CD14-positive monocyte (primary cell): ENCODE data around the gene MYOM3. TPM values are rescaled to one million over a fixed set of nuclear protein-coding genes. Genes with fewer than 3 reads are reported as not detected.
A peak's percentile ranks its signal among the peaks of the same experiment; 100 is the strongest.

Experiments used
- DNase-seq, 3 donors: peaks; one replicate each; pipeline ENCODE4 v3.0.0-alpha.2; 2011 to 2022
- H2AFZ ChIP-seq: 2 replicates; pipeline ENCODE4 v1.6.0; 2012; ENCODE audit warnings: mild to moderate bottlenecking, low read depth, low read length, inconsistent platforms; ENCODE audit not compliant: insufficient read depth, poor library complexity, severe bottlenecking
- H3K27ac ChIP-seq, 2 donors: 1 replicate in 1 of 2; 2 replicates in 1 of 2; pipeline ENCODE4 v1.5.1; 2012 to 2013; ENCODE audit warnings: low read length in 2 of 2, control low read depth in 1 of 2, inconsistent platforms in 1 of 2, low read depth in 1 of 2, mild to moderate bottlenecking in 1 of 2
- H3K27me3 ChIP-seq, 2 donors: one replicate each; pipeline versions ENCODE4 v1.6.0 to v1.6.1; 2011 to 2013; ENCODE audit warnings: low read length in 2 of 2; ENCODE audit not compliant: control insufficient read depth in 2 of 2, insufficient read depth in 2 of 2
- H3K36me3 ChIP-seq, 2 donors: replicated peaks in 1 of 2; 1 replicate in 1 of 2; 2 replicates in 1 of 2; pipeline versions ENCODE4 v1.5.1 to v1.6.1; 2012 to 2013; ENCODE audit warnings: low read length in 2 of 2, control low read depth in 1 of 2, inconsistent platforms in 1 of 2, mild to moderate bottlenecking in 1 of 2; ENCODE audit not compliant: insufficient read depth in 2 of 2, control insufficient read depth in 1 of 2
- H3K4me1 ChIP-seq, 2 donors: 1 replicate in 1 of 2; 2 replicates in 1 of 2; pipeline versions ENCODE4 v1.5.1 to v1.6.1; 2012 to 2013; ENCODE audit warnings: low read length in 2 of 2, control low read depth in 1 of 2, inconsistent platforms in 1 of 2, mild to moderate bottlenecking in 1 of 2, moderate library complexity in 1 of 2; ENCODE audit not compliant: insufficient read depth in 2 of 2, control insufficient read depth in 1 of 2
- H3K4me2 ChIP-seq: replicated peaks from 2 replicates; pipeline ENCODE3; 2012; ENCODE audit warnings: low read length, moderate library complexity, mild to moderate bottlenecking; ENCODE audit not compliant: poor library complexity, severe bottlenecking; ENCODE audit errors: extremely low read depth
- H3K4me3 ChIP-seq, 3 experiments: fragments of 200-600 bp in 1 of 3; sonication (generic) in 1 of 3; replicated peaks in 1 of 3; 1 replicate in 2 of 3; 2 replicates in 1 of 3; pipeline ENCODE4 v1.5.1; 2011 to 2013; ENCODE audit warnings: low read length in 3 of 3, mild to moderate bottlenecking in 3 of 3, control low read depth in 2 of 3, low read depth in 2 of 3, inconsistent platforms in 1 of 3, moderate library complexity in 1 of 3
- H3K79me2 ChIP-seq: 2 replicates; pipeline ENCODE4 v1.6.0; 2012; ENCODE audit warnings: mild to moderate bottlenecking, control low read depth, inconsistent platforms, low read length, moderate library complexity; ENCODE audit not compliant: insufficient read depth
- H3K9ac ChIP-seq: 2 replicates; pipeline ENCODE4 v1.6.0; 2017; ENCODE audit warnings: low read length, mild to moderate bottlenecking; ENCODE audit not compliant: insufficient read depth, poor library complexity, severe bottlenecking
- H3K9me3 ChIP-seq, 2 donors: replicated peaks in 1 of 2; 1 replicate in 1 of 2; 2 replicates in 1 of 2; pipeline versions ENCODE4 v1.5.1 to v1.6.1; 2012 to 2013; ENCODE audit warnings: low read length in 2 of 2, control low read depth in 1 of 2; ENCODE audit not compliant: control insufficient read depth in 1 of 2, insufficient read depth in 1 of 2
- H4K20me1 ChIP-seq: 2 replicates; pipeline ENCODE4 v1.6.0; 2012; ENCODE audit warnings: mild to moderate bottlenecking, low read length, control low read depth, moderate library complexity; ENCODE audit not compliant: insufficient read depth
- H3K27ac Mint-ChIP-seq, 7 donors: one replicate each; pipeline ENCODE4 v1.8.0; 2020; ENCODE audit warnings: mild to moderate bottlenecking in 7 of 7, mixed read lengths in 7 of 7, moderate library complexity in 6 of 7, inconsistent platforms in 2 of 7
- H3K27me3 Mint-ChIP-seq, 3 donors: one replicate each; pipeline ENCODE4 v1.8.0; 2021 to 2022; ENCODE audit warnings: low read depth in 3 of 3, mild to moderate bottlenecking in 3 of 3, mixed read lengths in 3 of 3, moderate library complexity in 3 of 3, inconsistent platforms in 1 of 3
- H3K36me3 Mint-ChIP-seq, 2 donors: one replicate each; pipeline ENCODE4 v1.8.0; 2020; ENCODE audit warnings: mixed read lengths in 2 of 2, inconsistent platforms in 1 of 2, mild to moderate bottlenecking in 1 of 2
- H3K4me1 Mint-ChIP-seq: one replicate; pipeline ENCODE4 v1.8.0; 2020; ENCODE audit warnings: mild to moderate bottlenecking, mixed read lengths
- H3K4me3 Mint-ChIP-seq, 2 donors: one replicate each; pipeline ENCODE4 v1.8.0; 2020; ENCODE audit warnings: mild to moderate bottlenecking in 2 of 2, mixed read lengths in 2 of 2, moderate library complexity in 1 of 2
- H3K9me3 Mint-ChIP-seq, 7 donors: one replicate each; pipeline ENCODE4 v1.8.0; 2020 to 2022; ENCODE audit warnings: mixed read lengths in 7 of 7, mild to moderate bottlenecking in 6 of 7, moderate library complexity in 6 of 7, inconsistent platforms in 2 of 7
- WGBS: methylation state at CpG from one replicate; pipeline ENCODE4 v1.1.5; 2013; ENCODE audit warnings: missing lambda C conversion rate; ENCODE audit not compliant: insufficient coverage; 5-methylcytosine and 5-hydroxymethylcytosine counted together
- intact Hi-C, 2 donors: fragments of 100-400 bp; cut with micrococcal nuclease; formaldehyde crosslinking; loops; one replicate each; pipeline versions ENCODE4 v1.15.0 to v1.15.1; 2023
- polyA plus RNA-seq, 3 donors: library from polyadenylated mRNA; depleted of rRNA in 1 of 3; unstranded in 2 of 3; stranded (reverse) in 1 of 3; fragments of 300-500 nt in 2 of 3; fragments of >200 nt in 1 of 3; fragmentation: Illumina TruSeq in 2 of 3; gene quantifications; 1 replicate in 2 of 3; 2 replicates in 1 of 3; pipeline ENCODE4 v1.2.3, GENCODE V29; 2012 to 2021
- TF ChIP-seq, protein P1 (sequence below): fragments of 200-600 bp; IDR thresholded peaks from one replicate; pipeline ENCODE4 v1.8.0; 2022; ENCODE audit warnings: antibody characterized with exemption, mild to moderate bottlenecking

The MYOM3 gene
- polyA plus RNA-seq, 3 donors: not detected

GRCh38 chr1:24020025-24020424 lies 91.9 kb downstream of the MYOM3 start:
- no peaks in the 10 kb centered on the region for H3K9me3 ChIP-seq
- H2AFZ ChIP-seq: no peak overlapping the region
- H3K4me3 ChIP-seq: no peak overlapping the region
- H3K4me1 Mint-ChIP-seq: no peaks in the 10 kb centered on the region
- H3K9ac ChIP-seq: no peak overlapping the region
- no peaks in the 10 kb centered on the region for H3K9me3 Mint-ChIP-seq
- no peaks in the 10 kb centered on the region for H3K27me3 ChIP-seq
- H3K27ac ChIP-seq: no peak overlapping the region
- H4K20me1 ChIP-seq: no peaks in the 10 kb centered on the region
- H3K4me3 Mint-ChIP-seq: no peak overlapping the region
- 100% methylated on average over 3 of the region's 5 CpGs for WGBS
- no peaks in the 10 kb centered on the region for H3K36me3 Mint-ChIP-seq
- no peaks in the 10 kb centered on the region for H3K36me3 ChIP-seq
- TF ChIP-seq, protein P1, sequence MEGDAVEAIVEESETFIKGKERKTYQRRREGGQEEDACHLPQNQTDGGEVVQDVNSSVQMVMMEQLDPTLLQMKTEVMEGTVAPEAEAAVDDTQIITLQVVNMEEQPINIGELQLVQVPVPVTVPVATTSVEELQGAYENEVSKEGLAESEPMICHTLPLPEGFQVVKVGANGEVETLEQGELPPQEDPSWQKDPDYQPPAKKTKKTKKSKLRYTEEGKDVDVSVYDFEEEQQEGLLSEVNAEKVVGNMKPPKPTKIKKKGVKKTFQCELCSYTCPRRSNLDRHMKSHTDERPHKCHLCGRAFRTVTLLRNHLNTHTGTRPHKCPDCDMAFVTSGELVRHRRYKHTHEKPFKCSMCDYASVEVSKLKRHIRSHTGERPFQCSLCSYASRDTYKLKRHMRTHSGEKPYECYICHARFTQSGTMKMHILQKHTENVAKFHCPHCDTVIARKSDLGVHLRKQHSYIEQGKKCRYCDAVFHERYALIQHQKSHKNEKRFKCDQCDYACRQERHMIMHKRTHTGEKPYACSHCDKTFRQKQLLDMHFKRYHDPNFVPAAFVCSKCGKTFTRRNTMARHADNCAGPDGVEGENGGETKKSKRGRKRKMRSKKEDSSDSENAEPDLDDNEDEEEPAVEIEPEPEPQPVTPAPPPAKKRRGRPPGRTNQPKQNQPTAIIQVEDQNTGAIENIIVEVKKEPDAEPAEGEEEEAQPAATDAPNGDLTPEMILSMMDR: no peak
- H3K27ac Mint-ChIP-seq: no peak overlapping the region
- intact Hi-C loops: no loop called here
- no peak overlapping the region for H3K4me2 ChIP-seq
- no peaks in the 10 kb centered on the region for H3K79me2 ChIP-seq
- H3K27me3 Mint-ChIP-seq: peaks cover 3 to 4% (median 3%) of the 10 kb centered on the region in 3 donors
- DNase-seq: no peak
- H3K4me1 ChIP-seq: no peaks in the 10 kb centered on the region

GRCh38 chr1:24018611-24019580 lies 93.0 kb downstream of the MYOM3 start:
- WGBS: 87% methylated on average over 5 of the region's 20 CpGs
- H3K4me1 Mint-ChIP-seq: no peaks in the 10 kb centered on the region
- H3K4me2 ChIP-seq: no peak overlapping the region
- no peaks in the 10 kb centered on the region for H3K4me1 ChIP-seq
- H3K27me3 Mint-ChIP-seq: peaks cover 3 to 5% (median 4%) of the 10 kb centered on the region in 3 donors
- TF ChIP-seq, protein P1: no peak
- no peak overlapping the region for H2AFZ ChIP-seq
- H3K79me2 ChIP-seq: no peaks in the 10 kb centered on the region
- H3K36me3 Mint-ChIP-seq: no peaks in the 10 kb centered on the region
- H3K9me3 ChIP-seq: no peaks in the 10 kb centered on the region
- no peaks in the 10 kb centered on the region for H4K20me1 ChIP-seq
- intact Hi-C loops: no loop called here
- no peak for DNase-seq
- H3K27ac ChIP-seq: no peak overlapping the region
- no peaks in the 10 kb centered on the region for H3K27me3 ChIP-seq
- H3K4me3 Mint-ChIP-seq: no peak overlapping the region
- no peak overlapping the region for H3K9ac ChIP-seq
- H3K4me3 ChIP-seq: no peak overlapping the region
- H3K27ac Mint-ChIP-seq: peak overlapping the region in 1 of 7 donors; percentile 31
- no peaks in the 10 kb centered on the region for H3K9me3 Mint-ChIP-seq
- no peaks in the 10 kb centered on the region for H3K36me3 ChIP-seq
